GM19238 (cell line): Measurements from ENCODE around the gene SHC4.
"Not testable (repeated sequence)": the region's sequence is repeated elsewhere in the genome, so short reads cannot be mapped to it uniquely, and the experiment has no call there.

ENCODE experiments used
- DNase-seq: peaks from one replicate; pipeline ENCODE4 v3.0.0; 2011; ENCODE audit warnings: low spot score; ENCODE audit not compliant: insufficient read length

SHC4 gene

GRCh38 chr15:48796930-48797329, 166.8 kb downstream of the SHC4 start:
- no peak for DNase-seq

GRCh38 chr15:48796521-48796920, 167.2 kb downstream of the SHC4 start:
- DNase-seq, result no peak

DNA sequence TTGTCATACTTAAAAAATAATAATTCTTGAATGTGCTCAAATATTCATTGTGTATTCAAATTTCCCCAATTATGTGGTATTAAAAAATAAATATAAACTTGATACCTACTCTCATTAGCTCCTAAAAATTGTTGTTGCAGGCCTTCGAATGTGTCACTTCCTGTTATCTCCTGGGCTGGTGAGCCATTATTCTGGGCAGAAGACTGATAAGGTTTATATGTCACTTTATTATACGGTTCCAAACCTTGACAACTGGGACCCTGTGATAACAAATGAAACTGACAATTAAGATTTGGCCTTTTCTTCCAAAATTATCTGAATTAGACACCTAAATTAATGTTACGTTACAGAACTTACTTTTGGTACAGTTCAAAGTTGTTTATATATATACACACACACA, 167.8 kb downstream of the SHC4 start:
- no peak for DNase-seq

DNA sequence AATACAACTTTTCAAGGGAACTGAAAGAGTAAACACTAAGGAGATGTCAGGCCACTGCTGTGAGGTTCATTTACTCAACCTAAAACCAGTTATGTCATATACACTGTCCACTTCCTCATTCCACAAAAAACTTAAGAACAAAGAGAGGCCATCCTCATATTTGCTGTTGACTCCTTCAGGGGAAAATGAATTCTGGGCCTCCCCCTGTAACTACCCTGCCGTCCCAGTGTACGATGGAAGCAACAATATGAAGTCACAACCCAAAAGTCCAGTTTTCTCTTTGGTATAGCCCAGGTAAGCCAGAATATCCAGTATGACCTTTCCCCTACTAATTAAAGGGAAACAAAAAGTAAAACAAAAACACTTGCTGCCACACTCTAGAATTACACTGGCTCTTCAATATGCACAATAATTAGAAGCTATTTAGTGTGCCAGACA, 169.0 kb downstream of the SHC4 start:
- DNase-seq, result no peak

GRCh38 chr15:48792408-48792807, 171.3 kb downstream of the SHC4 start:
- no peak for DNase-seq

GRCh38 chr15:48790466-48791115, 173.1 kb downstream of the SHC4 start:
- DNase-seq, result not testable (repeated sequence)

- DNase-seq, result no peak
Observed at GRCh38 chr15:48785712-48786111, 178.0 kb downstream of the SHC4 start.

- DNase-seq, result no peak
Observed at GRCh38 chr15:48785195-48785594, 178.5 kb downstream of the SHC4 start.

DNA sequence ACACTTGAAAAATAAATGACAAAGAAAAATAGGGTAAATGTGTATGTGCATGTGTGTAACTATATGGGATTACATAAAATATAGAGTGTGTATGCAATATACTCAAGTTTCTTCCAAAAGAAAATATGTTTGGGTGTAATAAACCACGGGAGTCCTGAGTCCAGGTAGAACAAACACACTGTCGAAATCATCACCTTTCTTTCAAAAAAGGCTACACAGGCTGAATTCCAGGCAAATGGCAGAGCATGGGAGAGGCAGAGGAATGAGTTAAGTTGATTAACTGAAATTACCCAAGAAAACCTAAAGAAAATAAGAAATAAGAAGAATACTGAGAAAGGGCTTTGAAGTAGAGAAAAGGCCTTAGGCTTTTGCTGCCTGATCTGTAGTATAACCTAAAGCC, 179.0 kb downstream of the SHC4 start:
- DNase-seq, result no peak

- no peak for DNase-seq
Observed at GRCh38 chr15:48782911-48783310, 180.8 kb downstream of the SHC4 start.

GRCh38 chr15:48781481-48782081, 182.1 kb downstream of the SHC4 start:
- DNase-seq, result no peak

- DNase-seq, result no peak
Observed at GRCh38 chr15:48781017-48781416, 182.7 kb downstream of the SHC4 start.

DNA sequence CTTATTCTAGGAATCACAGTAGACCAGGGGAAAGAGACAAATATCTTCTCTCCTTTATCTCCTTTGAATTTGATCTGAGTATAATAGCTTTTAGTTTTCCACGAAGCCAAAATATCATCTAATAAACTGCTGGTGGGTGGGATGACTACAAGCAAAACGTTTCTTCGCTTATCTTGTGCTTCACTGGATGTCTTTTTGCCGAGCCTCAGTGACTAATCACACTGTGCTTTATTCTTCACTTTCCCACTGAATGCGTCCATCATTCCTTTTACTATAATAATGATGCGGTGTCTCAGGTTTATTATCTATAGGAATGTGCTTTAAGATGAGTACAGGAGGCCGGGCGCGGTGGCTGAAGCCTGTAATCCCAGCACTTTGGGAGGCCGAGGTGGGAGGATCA, 185.4 kb downstream of the SHC4 start:
- no peak for DNase-seq

- no peak for DNase-seq
Observed at GRCh38 chr15:48777645-48778330, 185.9 kb downstream of the SHC4 start.

- no peak for DNase-seq
Observed at GRCh38 chr15:48775546-48775945, 188.2 kb downstream of the SHC4 start.

DNA sequence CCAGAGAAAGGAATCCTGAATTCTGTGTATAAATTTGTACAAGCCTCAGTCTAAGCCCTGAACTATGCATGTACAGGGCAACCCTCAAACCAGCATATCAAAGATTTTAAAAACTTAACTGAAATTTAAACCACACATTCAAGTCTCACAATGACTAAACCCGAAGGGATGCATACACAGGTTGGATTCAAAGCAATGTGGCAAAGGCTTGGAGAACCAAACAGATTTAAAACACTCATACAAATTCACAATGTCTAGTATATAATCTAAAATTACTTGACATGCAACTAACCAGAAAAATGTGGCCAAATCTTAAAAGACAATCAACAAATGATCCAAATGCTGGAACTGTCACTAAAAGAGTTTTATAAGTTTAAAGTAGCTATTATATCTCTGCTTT, 189.2 kb downstream of the SHC4 start:
- DNase-seq, result no peak
